K562 (cell line): Measurements from ENCODE around the gene BSX. TPM values are rescaled to one million over a fixed set of nuclear protein-coding genes. Genes with fewer than 3 reads are reported as not detected.

Experiments used
- ATAC-seq: fragments of 200-7000 bp; cut with Tn5 transposase; 3 replicates; pipeline ENCODE4 v1.9.1; 2020; ENCODE audit warnings: moderate library complexity
- BruUV-seq: library from RNA; stranded (reverse); fragments of 400-500 nt; replicated peaks from 2 replicates; lab custom pipeline; 2021; lab: Mats Ljungman, UMichigan
- CTCF ChIA-PET: fragments of 300-600 bp; formaldehyde crosslinking; extraction: SDS; loops from one replicate; lab custom pipeline; 2021; ENCODE audit warnings: low intra/inter-chr PET ratio; lab: Yijun Ruan, JAX
- POLR2A ChIA-PET: fragments of 300-600, 350-650 bp; sonication (Branson Sonifier 250); formaldehyde crosslinking; extraction: SDS; loops from one replicate; lab custom pipeline; 2021; ENCODE audit warnings: antibody characterized with exemption, inconsistent platforms; lab: Yijun Ruan, JAX
- DNase-seq, 4 experiments: peaks; one replicate each; pipeline versions ENCODE4 v3.0.0 to v3.0.0-alpha.2; 2011 to 2018; ENCODE audit warnings: low spot score in 3 of 4, mixed read lengths in 3 of 4; ENCODE audit errors: extremely low read depth in 1 of 4
- FAIRE-seq: peaks from 2 replicates; lab custom pipeline; 2011; peaks lifted over from hg19 to GRCh38; lab: Jason Lieb, UNC
- H2AFZ ChIP-seq: 2 replicates; pipeline ENCODE4 v1.6.0; 2011; ENCODE audit warnings: low read depth, low read length, control low read depth, inconsistent platforms
- H3K27ac ChIP-seq: fragments of 200-600 bp; 3 replicates; pipeline ENCODE4 v1.8.0; 2011; ENCODE audit warnings: low read depth, mild to moderate bottlenecking, control low read depth, inconsistent platforms, low read length, moderate library complexity, mixed read lengths; ENCODE audit errors: extremely low read depth
- H3K27me3 ChIP-seq, 2 experiments: fragments of 300-600 bp in 1 of 2; 2 replicates in 1 of 2; 3 replicates in 1 of 2; pipeline versions ENCODE4 v1.6.0 to v1.8.0; 2011; ENCODE audit warnings: inconsistent platforms in 2 of 2, low read length in 2 of 2, mild to moderate bottlenecking in 1 of 2, mixed read lengths in 1 of 2, moderate library complexity in 1 of 2; ENCODE audit not compliant: control insufficient read depth in 2 of 2, insufficient read depth in 2 of 2
- H3K36me3 ChIP-seq: fragments of 300-600 bp; 3 replicates; pipeline ENCODE4 v1.8.0; 2011; ENCODE audit warnings: mild to moderate bottlenecking, low read length, inconsistent platforms; ENCODE audit not compliant: control insufficient read depth, insufficient read depth
- H3K4me1 ChIP-seq, 2 experiments: fragments of 200-600 bp in 1 of 2; replicated peaks in 1 of 2; 2 replicates in 1 of 2; 3 replicates in 1 of 2; pipeline versions ENCODE4 v1.5.1 to v1.8.0; 2011; ENCODE audit warnings: inconsistent platforms in 2 of 2, low read length in 2 of 2, mild to moderate bottlenecking in 1 of 2, mixed read lengths in 1 of 2, moderate library complexity in 1 of 2; ENCODE audit not compliant: control insufficient read depth in 2 of 2, insufficient read depth in 2 of 2
- H3K4me2 ChIP-seq: 2 replicates; pipeline ENCODE4 v1.6.1; 2011; ENCODE audit warnings: low read length, control low read depth, inconsistent platforms, mixed read lengths; ENCODE audit not compliant: insufficient read depth
- H3K4me3 ChIP-seq: fragments of 200-600 bp; sonication (generic), shearing (Covaris generic); 2 replicates; pipeline ENCODE4 v1.5.1; 2016; ENCODE audit warnings: control low read depth, inconsistent platforms
- H3K79me2 ChIP-seq: fragments of 200-600 bp; 3 replicates; pipeline ENCODE4 v1.8.0; 2011; ENCODE audit warnings: low read length, inconsistent platforms; ENCODE audit not compliant: control insufficient read depth, insufficient read depth
- H3K9ac ChIP-seq, 2 experiments: 2 replicates each; pipeline versions ENCODE4 v1.6.0 to v1.6.1; 2011; ENCODE audit warnings: low read depth in 2 of 2, low read length in 2 of 2, control low read depth in 1 of 2, inconsistent platforms in 1 of 2, mild to moderate bottlenecking in 1 of 2, mixed read lengths in 1 of 2; ENCODE audit not compliant: insufficient read depth in 1 of 2
- H3K9me1 ChIP-seq: one replicate; pipeline ENCODE4 v1.6.0; 2011; ENCODE audit warnings: inconsistent platforms, mild to moderate bottlenecking, low read length, moderate library complexity; ENCODE audit not compliant: control insufficient read depth, insufficient read depth
- H3K9me3 ChIP-seq: replicated peaks from 2 replicates; pipeline ENCODE4 v1.5.1; 2011; ENCODE audit warnings: low read depth, low read length, inconsistent platforms; ENCODE audit not compliant: control insufficient read depth, insufficient read depth
- H4K20me1 ChIP-seq: replicated peaks from 2 replicates; pipeline ENCODE4 v1.6.1; 2011; ENCODE audit warnings: low read length, inconsistent platforms, mixed read lengths; ENCODE audit not compliant: control insufficient read depth, insufficient read depth
- ARID2 ChIP-seq: fragments of 450-650 bp; IDR thresholded peaks from 2 replicates; pipeline ENCODE4 v1.6.1; 2017; ENCODE audit warnings: antibody characterized with exemption, mild to moderate bottlenecking
- CHCHD3 ChIP-seq: fragments of 250-450 bp; sonication (Bioruptor Pico); IDR thresholded peaks from 2 replicates; pipeline ENCODE4 v2.1.2; 2022; ENCODE audit warnings: mild to moderate bottlenecking
- GMEB1 ChIP-seq: fragments of 250-450 bp; sonication (Bioruptor Pico); IDR thresholded peaks from 2 replicates; pipeline ENCODE4 v1.4.0; 2020; ENCODE audit warnings: mild to moderate bottlenecking
- NR2C1 ChIP-seq, 2 experiments: fragments of 450-650 bp; IDR thresholded peaks; 2 replicates each; pipeline ENCODE4 v1.6.1; 2017; ENCODE audit warnings: mild to moderate bottlenecking in 2 of 2, antibody characterized with exemption in 1 of 2, inconsistent platforms in 1 of 2, missing compliant biosample characterization in 1 of 2, missing genetic modification characterization in 1 of 2
- OTX1 ChIP-seq: fragments of 450-650 bp; formaldehyde crosslinking; IDR thresholded peaks from 2 replicates; pipeline ENCODE4 v1.4.0; 2022; ENCODE audit warnings: mild to moderate bottlenecking
- PYGO2 ChIP-seq: fragments of 450-650 bp; IDR thresholded peaks from 2 replicates; pipeline ENCODE4 v1.6.1; 2016; ENCODE audit warnings: mild to moderate bottlenecking, missing genetic modification characterization, moderate library complexity, missing compliant biosample characterization
- SRF ChIP-seq, 2 experiments: fragments of 250-450, 450-650 bp in 1 of 2; sonication (Bioruptor Pico) in 1 of 2; sonication (generic) in 1 of 2; formaldehyde crosslinking; IDR thresholded peaks; 2 replicates each; pipeline versions ENCODE4 v1.5.0 to v1.5.1; 2020 to 2022; ENCODE audit warnings: mild to moderate bottlenecking in 1 of 2, missing genetic modification reagents in 1 of 2
- TSHZ1 ChIP-seq: fragments of 250-450 bp; sonication (Bioruptor Pico); IDR thresholded peaks from 2 replicates; pipeline ENCODE4 v1.4.0; 2020; ENCODE audit warnings: mild to moderate bottlenecking, moderate library complexity
- ZEB2 ChIP-seq: fragments of 450-650 bp; IDR thresholded peaks from 2 replicates; pipeline ENCODE4 v1.6.1; 2016
- WGBS: fragments of 100-300 bp; shearing (Covaris generic); methylation state at CpG from one replicate; pipeline ENCODE4 v1.1.6; 2016; ENCODE audit warnings: low coverage, mixed read lengths; ENCODE audit not compliant: insufficient coverage; ENCODE audit errors: missing lambda C conversion rate; 5-methylcytosine and 5-hydroxymethylcytosine counted together
- in situ Hi-C: fragments of 300-500 bp; cut with MboI; formaldehyde crosslinking; loops from 4 replicates; pipeline ENCODE4 v1.15.0; 2018; ENCODE audit warnings: inconsistent platforms, mixed read lengths
- intact Hi-C: fragments of 100-400 bp; cut with micrococcal nuclease; formaldehyde crosslinking; loops from 2 replicates; pipeline ENCODE4 v1.14.2; 2022
- polyA plus RNA-seq, 8 experiments: library from polyadenylated mRNA; depleted of rRNA in 4 of 8; stranded (reverse) in 5 of 8; unstranded in 3 of 8; fragments of >200 nt; fragmentation: Nextera tagmentation in 2 of 8; fragmentation: Illumina TruSeq in 1 of 8; extraction: Ambion mirVana in 2 of 8; extraction: Trizol in 1 of 8; gene quantifications; 2 replicates each; pipeline versions ENCODE4 v1.2.1 to v1.2.3, GENCODE V29; 2011 to 2014; ENCODE audit warnings: inconsistent platforms in 1 of 8, missing spikeins in 1 of 8
- total RNA-seq, 7 experiments: library from RNA; depleted of rRNA in 6 of 7; stranded (reverse); fragments of >200 nt in 6 of 7; fragmentation: Illumina TruSeq in 2 of 7; extraction: Trizol in 2 of 7; gene quantifications; 2 replicates each; pipeline versions ENCODE4 v1.2.1 to v1.2.3, GENCODE V29; 2011 to 2021; ENCODE audit warnings: low replicate concordance in 1 of 7
- TF ChIP-seq, protein P1 (sequence below): fragments of 250-450 bp; sonication (Bioruptor Pico); IDR thresholded peaks from 2 replicates; pipeline ENCODE4 v1.8.0; 2021; ENCODE audit warnings: borderline replicate concordance, mild to moderate bottlenecking, moderate library complexity; ENCODE audit not compliant: poor library complexity, severe bottlenecking
- TF ChIP-seq, protein P2 (sequence below), 3 experiments: fragments of 200-800 bp in 1 of 3; fragments of 250-450 bp in 1 of 3; fragments of 450-650 bp in 1 of 3; sonication (Bioruptor Pico) in 1 of 3; sonication (Bioruptor generic) in 1 of 3; formaldehyde crosslinking in 1 of 3; IDR thresholded peaks; 2 replicates each; pipeline versions ENCODE4 v1.6.1 to v1.8.0; 2016 to 2022; ENCODE audit warnings: mild to moderate bottlenecking in 2 of 3, missing genetic modification characterization in 2 of 3, missing compliant biosample characterization in 1 of 3, moderate library complexity in 1 of 3

BSX gene
- total and polyA plus RNA-seq, 9 of the 15 experiments (the other 6 are each of a cell fraction or from before 2014, with no cell fraction given): not detected

GRCh38 chr11:122976734-122977469 is 4.7 kb downstream of the BSX start:
- Histone ChIP-seq H3K9me3 (no peaks in the 10 kb centered on the region), H2AFZ (no peak overlapping the region), H3K79me2 (no peaks in the 10 kb centered on the region), H4K20me1 (0 out of 2 replicates have a peak, but pooled peaks cover 6% of the 10 kb centered on the region), H3K27ac (no peak overlapping the region), H3K4me3 (no peak overlapping the region), H3K4me1 (peaks cover 0 to 9% of the 10 kb centered on the region in 2 experiments; a peak in 1 of 5 replicates), H3K27me3 (peaks cover 15 to 48% of the 10 kb centered on the region in 2 experiments), H3K36me3 (no peaks in the 10 kb centered on the region), H3K4me2 (no peak overlapping the region), H3K9me1 (no peaks in the 10 kb centered on the region), H3K9ac (no peak overlapping the region)
- ChIA-PET POLR2A (interaction anchor here (0.7 kb wide), 1 partner anchor 15 kb away, joined by 3 read pairs; no protein-coding TSS in a partner anchor), CTCF (no interaction called here)
- intact Hi-C loops: no loop called here
- in situ Hi-C loops: no loop called here
- DNase-seq (no peak), ATAC-seq (no peak), FAIRE-seq (no peak)
- no TSS peak for BruUV-seq
- 7% methylated on average over 45 of the region's 50 CpGs for WGBS
- TF ChIP-seq SRF (CRISPR knock-in tag; IDR thresholded peaks at IDR 0.05) (no peak), CHCHD3 (CRISPR knock-in tag) (no peak), ZEB2 (no peak), OTX1 (CRISPR knock-in tag) (no peak), TSHZ1 (CRISPR knock-in tag) (no peak), GMEB1 (CRISPR knock-in tag) (no peak), PYGO2 (no peak), NR2C1 (IDR thresholded peaks at IDR 0.05) (no peak), NR2C1 (tag; IDR thresholded peaks at IDR 0.05) (no peak), ARID2 (no peak)
- TF ChIP-seq, protein P1, sequence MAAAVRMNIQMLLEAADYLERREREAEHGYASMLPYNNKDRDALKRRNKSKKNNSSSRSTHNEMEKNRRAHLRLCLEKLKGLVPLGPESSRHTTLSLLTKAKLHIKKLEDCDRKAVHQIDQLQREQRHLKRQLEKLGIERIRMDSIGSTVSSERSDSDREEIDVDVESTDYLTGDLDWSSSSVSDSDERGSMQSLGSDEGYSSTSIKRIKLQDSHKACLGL (CRISPR knock-in tag): no peak
- TF ChIP-seq, protein P2, sequence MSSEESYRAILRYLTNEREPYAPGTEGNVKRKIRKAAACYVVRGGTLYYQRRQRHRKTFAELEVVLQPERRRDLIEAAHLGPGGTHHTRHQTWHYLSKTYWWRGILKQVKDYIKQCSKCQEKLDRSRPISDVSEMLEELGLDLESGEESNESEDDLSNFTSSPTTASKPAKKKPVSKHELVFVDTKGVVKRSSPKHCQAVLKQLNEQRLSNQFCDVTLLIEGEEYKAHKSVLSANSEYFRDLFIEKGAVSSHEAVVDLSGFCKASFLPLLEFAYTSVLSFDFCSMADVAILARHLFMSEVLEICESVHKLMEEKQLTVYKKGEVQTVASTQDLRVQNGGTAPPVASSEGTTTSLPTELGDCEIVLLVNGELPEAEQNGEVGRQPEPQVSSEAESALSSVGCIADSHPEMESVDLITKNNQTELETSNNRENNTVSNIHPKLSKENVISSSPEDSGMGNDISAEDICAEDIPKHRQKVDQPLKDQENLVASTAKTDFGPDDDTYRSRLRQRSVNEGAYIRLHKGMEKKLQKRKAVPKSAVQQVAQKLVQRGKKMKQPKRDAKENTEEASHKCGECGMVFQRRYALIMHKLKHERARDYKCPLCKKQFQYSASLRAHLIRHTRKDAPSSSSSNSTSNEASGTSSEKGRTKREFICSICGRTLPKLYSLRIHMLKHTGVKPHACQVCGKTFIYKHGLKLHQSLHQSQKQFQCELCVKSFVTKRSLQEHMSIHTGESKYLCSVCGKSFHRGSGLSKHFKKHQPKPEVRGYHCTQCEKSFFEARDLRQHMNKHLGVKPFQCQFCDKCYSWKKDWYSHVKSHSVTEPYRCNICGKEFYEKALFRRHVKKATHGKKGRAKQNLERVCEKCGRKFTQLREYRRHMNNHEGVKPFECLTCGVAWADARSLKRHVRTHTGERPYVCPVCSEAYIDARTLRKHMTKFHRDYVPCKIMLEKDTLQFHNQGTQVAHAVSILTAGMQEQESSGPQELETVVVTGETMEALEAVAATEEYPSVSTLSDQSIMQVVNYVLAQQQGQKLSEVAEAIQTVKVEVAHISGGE (CRISPR knock-in tag; IDR thresholded peaks at IDR 0.05): no peak
